NCI-H146 (cell line): ENCODE results near the gene B3GALT4.

Experiments
- DNase-seq: peaks from one replicate; lab custom pipeline; 2025; lab: John Stamatoyannopoulos, UW

B3GALT4 gene

GRCh38 chr6:33315793-33316602, 39.1 kb downstream of the B3GALT4 start:
- no peak for DNase-seq

GRCh38 chr6:33316603-33317418, 39.9 kb downstream of the B3GALT4 start:
- DNase-seq: no peak

- DNase-seq: no peak
Observed at GRCh38 chr6:33317419-33317668, 40.4 kb downstream of the B3GALT4 start.

GRCh38 chr6:33317669-33318425, 40.9 kb downstream of the B3GALT4 start, which contains the start of gene ZBTB22:
ZBTB22 (minus strand) TSS chr6:33317744; CDS start chr6:33316916, 828 bp downstream.
- DNase-seq: peak; percentile 99

GRCh38 chr6:33318426-33319073, 41.6 kb downstream of the B3GALT4 start:
- no peak for DNase-seq

GRCh38 chr6:33319939-33320314, 43.0 kb downstream of the B3GALT4 start:
- DNase-seq: no peak

GRCh38 chr6:33320315-33321181, 43.6 kb downstream of the B3GALT4 start:
- no peak for DNase-seq

GRCh38 chr6:33321227-33321626, 44.3 kb downstream of the B3GALT4 start:
- DNase-seq: no peak

- peak; percentile 89 for DNase-seq
Observed at GRCh38 chr6:33323623-33323948, 46.7 kb downstream of the B3GALT4 start.

- peak; percentile 50 for DNase-seq
Observed at GRCh38 chr6:33324125-33324524, 47.2 kb downstream of the B3GALT4 start.
